Endodermal cell (in vitro differentiated cells): ENCODE data around the gene SLC17A9. TPM values are rescaled to one million over a fixed set of nuclear protein-coding genes. Genes with fewer than 3 reads are reported as not detected.

Experiments
- DNase-seq: peaks from one replicate; pipeline ENCODE4 v3.0.0-alpha.2; 2017
- H3K27ac ChIP-seq: 2 replicates; pipeline ENCODE4 v1.5.1; 2013; ENCODE audit warnings: mild to moderate bottlenecking, low read depth, low read length, moderate library complexity
- H3K27me3 ChIP-seq: 2 replicates; pipeline ENCODE4 v1.6.1; 2013; ENCODE audit warnings: mild to moderate bottlenecking, low read length, moderate library complexity; ENCODE audit not compliant: insufficient read depth, control insufficient read depth, poor library complexity, severe bottlenecking
- H3K36me3 ChIP-seq: 2 replicates; pipeline ENCODE4 v1.7.0; 2013; ENCODE audit warnings: mild to moderate bottlenecking, low read length, moderate library complexity; ENCODE audit not compliant: control insufficient read depth, insufficient read depth
- H3K4me1 ChIP-seq: one replicate; pipeline ENCODE4 v1.7.0; 2013; ENCODE audit warnings: low read length; ENCODE audit not compliant: control insufficient read depth, insufficient read depth
- H3K4me3 ChIP-seq: 2 replicates; pipeline ENCODE4 v1.5.1; 2013; ENCODE audit warnings: mild to moderate bottlenecking, low read length, moderate library complexity
- H3K9ac ChIP-seq: 2 replicates; pipeline ENCODE4 v1.6.1; 2013; ENCODE audit warnings: mild to moderate bottlenecking, low read length, moderate library complexity; ENCODE audit not compliant: poor library complexity, severe bottlenecking; ENCODE audit errors: extremely low read depth
- H3K9me3 ChIP-seq: 2 replicates; pipeline ENCODE4 v1.6.1; 2013; ENCODE audit warnings: mild to moderate bottlenecking, low read length, moderate library complexity; ENCODE audit not compliant: control insufficient read depth
- H3K27ac Mint-ChIP-seq: 2 replicates; pipeline ENCODE4 v1.8.0; 2020; ENCODE audit warnings: mixed read lengths
- H3K27me3 Mint-ChIP-seq: 2 replicates; pipeline ENCODE4 v1.8.0; 2021; ENCODE audit warnings: mild to moderate bottlenecking, mixed read lengths; ENCODE audit not compliant: insufficient read depth
- H3K36me3 Mint-ChIP-seq: 2 replicates; pipeline ENCODE4 v1.8.0; 2020; ENCODE audit warnings: low read depth, mixed read lengths
- H3K4me1 Mint-ChIP-seq: 2 replicates; pipeline ENCODE4 v1.8.0; 2020; ENCODE audit warnings: mixed read lengths
- H3K4me3 Mint-ChIP-seq: 2 replicates; pipeline ENCODE4 v1.8.0; 2020; ENCODE audit warnings: mild to moderate bottlenecking, moderate library complexity, mixed read lengths
- H3K9me3 Mint-ChIP-seq: 2 replicates; pipeline ENCODE4 v1.8.0; 2020; ENCODE audit warnings: mild to moderate bottlenecking, mixed read lengths
- CTCF ChIP-seq: fragments of 200-600 bp; sonication (generic); conservative IDR thresholded peaks from 2 replicates; pipeline ENCODE4 v1.5.0; 2021; ENCODE audit warnings: antibody characterized with exemption, mild to moderate bottlenecking
- WGBS, 2 experiments: methylation state at CpG; one replicate each; pipeline versions ENCODE4 v1.1.5 to v1.1.7; 2013; ENCODE audit warnings: missing lambda C conversion rate in 2 of 2, mixed read lengths in 1 of 2; ENCODE audit not compliant: insufficient coverage in 1 of 2, insufficient read length in 1 of 2; 5-methylcytosine and 5-hydroxymethylcytosine counted together
- total RNA-seq, 2 donors: library from RNA; stranded (reverse); fragmentation: NEBNext Ultra II Directional in 1 of 2; extraction: Animal tissue kit (Norgen Biotek cat#: 25700) in 1 of 2; gene quantifications; 2 replicates in 1 of 2; 3 replicates in 1 of 2; pipeline ENCODE4 v1.2.1, GENCODE V29; 2021

SLC17A9 gene
- total RNA-seq, 2 donors from 2014 or later = 8.9 to 10.2 TPM

GRCh38 chr20:63007360-63007645 is 54.8 kb downstream of the SLC17A9 start:
- H3K36me3 Mint-ChIP-seq = no peaks in the 10 kb centered on the region
- Histone ChIP-seq H3K9ac (no peak overlapping the region), H3K4me3 (no peak overlapping the region), H3K9me3 (no peaks in the 10 kb centered on the region), H3K27me3 (peaks cover 100% of the 10 kb centered on the region), H3K27ac (no peak overlapping the region), H3K36me3 (no peaks in the 10 kb centered on the region), H3K4me1 (peaks cover 3% of the 10 kb centered on the region)
- H3K4me3 Mint-ChIP-seq = peak overlapping the region; percentile 35
- H3K27me3 Mint-ChIP-seq = peaks cover 83% of the 10 kb centered on the region
- H3K27ac Mint-ChIP-seq = no peak overlapping the region
- DNase-seq = no peak
- H3K4me1 Mint-ChIP-seq = peaks cover 6% of the 10 kb centered on the region
- WGBS, 2 experiments = 2 to 5% methylated on average over 9 to 24 of the region's 24 CpGs
- H3K9me3 Mint-ChIP-seq = peaks cover under 1% of the 10 kb centered on the region
- no peak for TF ChIP-seq CTCF

DNA sequence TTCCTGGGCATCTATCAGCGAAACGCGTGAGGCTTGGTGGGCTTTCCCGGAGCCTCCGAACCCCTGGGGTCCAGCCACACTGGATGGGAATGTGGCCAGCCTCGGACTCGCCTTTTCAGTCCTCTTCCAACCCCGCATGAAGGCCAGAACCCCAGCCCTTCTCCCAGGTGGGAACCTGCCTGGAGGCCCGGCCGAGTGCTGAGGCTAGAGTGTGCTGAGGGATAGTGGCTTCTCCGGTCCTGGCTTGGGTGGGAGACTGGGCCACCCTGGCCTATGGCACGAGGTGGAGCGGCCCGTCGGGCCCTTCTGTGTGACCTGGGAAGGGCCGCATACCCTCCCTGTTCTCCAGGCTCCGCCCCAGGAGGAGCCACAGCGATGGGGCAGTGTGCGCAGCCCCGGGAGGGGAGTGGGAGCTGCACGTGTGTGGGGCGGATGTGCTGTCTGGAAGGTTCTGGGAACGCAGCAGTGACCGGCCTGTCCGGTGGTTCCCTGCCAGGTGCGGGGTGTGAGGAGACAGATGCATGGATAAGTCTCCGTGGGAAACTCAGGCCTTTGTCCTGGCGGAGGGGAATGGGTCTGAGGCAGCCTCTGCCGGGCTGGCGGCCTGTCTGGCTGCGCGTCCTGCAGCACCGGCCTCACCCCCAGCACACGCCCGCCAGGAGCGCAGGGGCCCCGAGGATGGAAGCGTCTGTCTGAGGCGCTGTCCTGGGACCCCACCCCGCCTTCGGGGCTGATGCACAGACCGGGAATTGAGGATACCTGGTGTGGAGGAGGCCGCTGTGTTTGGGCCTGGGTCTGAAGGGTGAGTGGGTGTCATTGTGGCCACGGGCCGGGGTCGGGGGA is 55.4 kb downstream of the SLC17A9 start:
- H3K27ac Mint-ChIP-seq = no peak overlapping the region
- Histone ChIP-seq H3K4me3 (no peak overlapping the region), H3K36me3 (no peaks in the 10 kb centered on the region), H3K27me3 (peaks cover 99% of the 10 kb centered on the region), H3K9me3 (peaks cover 5% of the 10 kb centered on the region), H3K4me1 (peaks cover 3% of the 10 kb centered on the region), H3K27ac (no peak overlapping the region), H3K9ac (no peak overlapping the region)
- H3K9me3 Mint-ChIP-seq = peaks cover 6% of the 10 kb centered on the region
- no peak for TF ChIP-seq CTCF
- H3K4me1 Mint-ChIP-seq = peaks cover 6% of the 10 kb centered on the region
- H3K36me3 Mint-ChIP-seq = no peaks in the 10 kb centered on the region
- WGBS, 2 experiments = 11 to 16% methylated on average over 9 to 46 of the region's 46 CpGs
- H3K4me3 Mint-ChIP-seq = peak overlapping the region; percentile 35
- H3K27me3 Mint-ChIP-seq = peaks cover 84% of the 10 kb centered on the region
- peak; percentile 74 for DNase-seq

DNA sequence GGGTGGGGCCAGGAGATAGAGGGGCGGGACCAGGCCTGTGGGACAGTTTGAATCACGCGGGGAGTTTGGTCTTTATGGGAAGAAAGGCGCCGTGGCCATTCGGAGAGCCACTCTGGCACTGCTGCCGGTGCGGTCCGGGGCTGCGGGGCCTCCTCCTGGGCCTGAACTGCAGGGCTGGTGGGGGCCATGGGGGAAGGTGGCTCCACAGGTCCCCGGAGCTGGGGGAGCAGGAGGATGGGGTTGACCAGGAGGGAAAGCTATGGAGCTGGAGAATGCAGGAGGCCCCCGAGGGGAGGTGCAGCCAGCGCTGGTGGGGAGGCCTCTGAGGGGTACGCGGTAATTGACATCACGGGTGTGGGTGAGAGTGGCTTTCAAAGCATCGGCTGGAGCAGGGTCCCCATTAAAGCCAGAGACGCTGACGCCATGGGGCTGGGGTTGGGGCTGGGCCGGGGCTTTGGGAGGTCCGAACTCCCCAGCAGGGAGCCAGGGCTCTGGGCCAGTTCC is 56.1 kb downstream of the SLC17A9 start:
- Histone ChIP-seq H3K4me1 (peaks cover 3% of the 10 kb centered on the region), H3K9ac (no peak overlapping the region), H3K9me3 (peaks cover 12% of the 10 kb centered on the region), H3K36me3 (no peaks in the 10 kb centered on the region), H3K4me3 (no peak overlapping the region), H3K27ac (no peak overlapping the region), H3K27me3 (peaks cover 99% of the 10 kb centered on the region)
- 12 to 23% methylated on average over 10 to 21 of the region's 21 CpGs for WGBS, 2 experiments
- Mint-ChIP-seq H3K36me3 (peaks cover 3% of the 10 kb centered on the region), H3K27me3 (peaks cover 82% of the 10 kb centered on the region), H3K4me3 (peak overlapping the region; percentile 26), H3K9me3 (peaks cover 13% of the 10 kb centered on the region), H3K4me1 (peaks cover 3% of the 10 kb centered on the region), H3K27ac (no peak overlapping the region)
- TF ChIP-seq CTCF = no peak
- DNase-seq = peak; percentile 56
